LNCAP (cell line): ENCODE results near the gene IZUMO1R.

ENCODE experiments used
- CTCF ChIP-seq: fragments of 450-650 bp; IDR thresholded peaks from 2 replicates; pipeline ENCODE4 v1.5.1; 2017; ENCODE audit warnings: mild to moderate bottlenecking

IZUMO1R gene

GRCh38 chr11:94328587-94329080 is 24.3 kb downstream of the IZUMO1R start:
- TF ChIP-seq CTCF = no peak

- no peak for TF ChIP-seq CTCF
These were observed 25.1 kb downstream of the IZUMO1R start for GRCh38 chr11:94329501-94329900.

- no peak for TF ChIP-seq CTCF
These were observed 26.4 kb downstream of the IZUMO1R start for GRCh38 chr11:94330789-94331188.

- no peak for TF ChIP-seq CTCF
These were observed 28.4 kb downstream of the IZUMO1R start for GRCh38 chr11:94332814-94333213.

- TF ChIP-seq CTCF = no peak
These were observed 31.7 kb downstream of the IZUMO1R start for GRCh38 chr11:94336033-94336432.

GRCh38 chr11:94338651-94339050 is 34.3 kb downstream of the IZUMO1R start:
- TF ChIP-seq CTCF = no peak

GRCh38 chr11:94342250-94342649 is 37.9 kb downstream of the IZUMO1R start:
- TF ChIP-seq CTCF = no peak

GRCh38 chr11:94343495-94343894 is 39.1 kb downstream of the IZUMO1R start:
- no peak for TF ChIP-seq CTCF
